GM12864 (cell line): ENCODE results near the gene SMG6.

Experiments used
- DNase-seq: peaks from one replicate; pipeline ENCODE4 v3.0.0-alpha.2; 2011; ENCODE audit warnings: low read depth
- H3K4me3 ChIP-seq: 2 replicates; pipeline ENCODE4 v1.5.1; 2011; ENCODE audit warnings: mild to moderate bottlenecking, low read depth, low read length, control low read depth
- CTCF ChIP-seq: IDR thresholded peaks from 2 replicates; pipeline ENCODE4 v1.5.1; 2011; ENCODE audit warnings: low read depth, mild to moderate bottlenecking, moderate library complexity, low read length, control low read depth, inconsistent platforms; ENCODE audit errors: missing control alignments

The SMG6 gene

GRCh38 chr17:2304931-2305330 is 1.3 kb upstream of the SMG6 start:
- no peak for TF ChIP-seq CTCF
- no peak overlapping the region for H3K4me3 ChIP-seq
- no peak for DNase-seq

- TF ChIP-seq CTCF, result no peak
- DNase-seq, result no peak
- peak overlapping the region; percentile 99 for H3K4me3 ChIP-seq
These were observed 794 bp downstream of the SMG6 start for GRCh38 chr17:2302778-2303203.

- DNase-seq, result no peak
- no peak overlapping the region for H3K4me3 ChIP-seq
- no peak for TF ChIP-seq CTCF
These were observed 3.8 kb downstream of the SMG6 start for GRCh38 chr17:2299756-2300155.

GRCh38 chr17:2299136-2299535 is 4.4 kb downstream of the SMG6 start:
- no peak overlapping the region for H3K4me3 ChIP-seq
- DNase-seq, result no peak
- no peak for TF ChIP-seq CTCF

- no peak for DNase-seq
- no peak overlapping the region for H3K4me3 ChIP-seq
- no peak for TF ChIP-seq CTCF
These were observed 6.6 kb downstream of the SMG6 start for GRCh38 chr17:2297023-2297422.

GRCh38 chr17:2295575-2295974 is 8.0 kb downstream of the SMG6 start:
- H3K4me3 ChIP-seq, result no peak overlapping the region
- TF ChIP-seq CTCF, result no peak
- DNase-seq, result no peak

GRCh38 chr17:2292100-2292499 is 11.5 kb downstream of the SMG6 start:
- no peak for TF ChIP-seq CTCF
- no peak for DNase-seq
- H3K4me3 ChIP-seq, result no peak overlapping the region
